ENCODE measurements around the gene RTL1. TPM values are rescaled to one million over a fixed set of nuclear protein-coding genes. Genes with fewer than 3 reads are reported as not detected.

The RTL1 gene
- total and polyA plus RNA-seq, 10 of the 15 experiments (the other 5 are each of a cell fraction or from before 2014, with no cell fraction given), result not detected

DNA sequence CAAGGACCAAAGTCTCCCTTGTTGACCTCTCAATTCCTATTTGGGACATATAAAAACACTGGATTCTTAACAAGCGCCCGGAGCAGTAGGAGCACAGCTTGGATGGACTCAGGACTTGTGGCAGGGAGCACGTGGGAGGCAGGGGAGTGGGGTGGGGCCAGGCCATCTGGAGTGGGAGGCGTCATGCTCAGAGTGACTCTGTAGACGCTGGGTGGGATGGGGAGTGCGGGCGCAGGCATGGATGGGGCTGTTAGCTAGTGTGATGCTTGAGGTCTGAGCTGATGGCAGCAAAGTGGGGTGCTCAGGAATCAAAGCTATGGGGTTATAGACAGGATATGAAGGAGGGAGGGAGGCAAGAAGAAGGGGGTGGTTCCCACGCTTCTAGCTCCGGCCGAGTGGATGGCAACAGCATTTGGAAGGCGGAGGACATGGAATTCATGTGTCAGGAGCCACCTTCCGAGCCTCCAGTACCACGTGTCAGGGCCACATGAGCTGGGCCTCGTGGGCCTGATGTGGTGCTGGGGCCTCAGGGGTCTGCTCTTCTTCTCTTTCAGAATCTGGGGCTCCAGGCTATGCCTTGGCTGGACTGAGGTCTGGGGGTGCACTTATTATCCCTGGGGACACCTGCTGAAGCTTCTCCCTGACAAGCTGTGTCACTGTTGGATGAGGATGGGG lies 51.4 kb downstream of the RTL1 start:
- RAD21 ChIA-PET (ENCODE audit: unreplicated experiment), result interaction anchor here (1.2 kb wide), 1 partner anchor 383 kb away, joined by 4 read pairs; no protein-coding TSS in a partner anchor
- SMC1A ChIA-PET (ENCODE audit: uncharacterized antibody, unreplicated experiment), result no interaction called here
- WGBS (ENCODE audit: insufficient coverage, insufficient replicate concordance, low lambda C conversion rate, missing lambda C conversion rate), result 36% methylated on average over 10 of the region's 14 CpGs
- no peak overlapping the region for H3K27ac ChIP-seq (ENCODE audit: control insufficient read depth, insufficient read depth)
- no peak overlapping the region for H3K9ac ChIP-seq (ENCODE audit: control insufficient read depth, insufficient read depth, low read length)
- CTCF ChIA-PET, result interaction anchor here (0.7 to 3.1 kb wide), 4 partner anchors 9 to 87 kb away, joined by 3 to 11 read pairs (median 3); no protein-coding TSS in a partner anchor
- POLR2A ChIA-PET, result no interaction called here
- ATAC-seq (no peak), FAIRE-seq (no peak), DNase-seq (ENCODE audit: low read depth, low spot score) (no peak)
- no peaks in the 10 kb centered on the region for H3K9me3 ChIP-seq (replicated peaks; ENCODE audit: control insufficient read depth, insufficient read depth, low read length)
- no peaks in the 10 kb centered on the region for H3K4me1 ChIP-seq (ENCODE audit: control insufficient read depth, insufficient read depth, low read length)
- no peak overlapping the region for H2AFZ ChIP-seq (ENCODE audit: control insufficient read depth, low read depth, low read length)
- no TSS peak for BruUV-seq (replicated peaks)
- no peak overlapping the region for H3K4me2 ChIP-seq (ENCODE audit: control insufficient read depth, insufficient read depth)
- no peaks in the 10 kb centered on the region for H3K79me2 ChIP-seq (ENCODE audit: control insufficient read depth, insufficient read depth, low read length)
- in situ Hi-C loops (cut with MboI) (loop anchor here (5.0 kb wide), 1 partner anchor 780 kb away; no protein-coding TSS in a partner anchor), intact Hi-C loops (cut with micrococcal nuclease; ENCODE audit: unreplicated experiment) (loop anchor here (1.0 to 10.0 kb wide), 2 partner anchors 383 to 776 kb away; no protein-coding TSS in a partner anchor)
- TF ChIP-seq, protein P1, sequence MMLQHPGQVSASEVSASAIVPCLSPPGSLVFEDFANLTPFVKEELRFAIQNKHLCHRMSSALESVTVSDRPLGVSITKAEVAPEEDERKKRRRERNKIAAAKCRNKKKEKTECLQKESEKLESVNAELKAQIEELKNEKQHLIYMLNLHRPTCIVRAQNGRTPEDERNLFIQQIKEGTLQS (IDR thresholded peaks at IDR 0.05; ENCODE audit: borderline replicate concordance, extremely low read depth, low read depth, low read length), result no peak
- H3K4me3 ChIP-seq, result no peak overlapping the region
- H3K27me3 ChIP-seq (replicated peaks in 1 of 2; ENCODE audit: control insufficient read depth in 2 of 2, insufficient read depth in 2 of 2, low read length in 1 of 2), result no peaks in the 10 kb centered on the region
- H4K20me1 ChIP-seq (ENCODE audit: control insufficient read depth, insufficient read depth), result no peaks in the 10 kb centered on the region
- H3K36me3 ChIP-seq (ENCODE audit: control insufficient read depth in 2 of 2, insufficient read depth in 2 of 2, low read length in 1 of 2), result no peaks in the 10 kb centered on the region

DNA sequence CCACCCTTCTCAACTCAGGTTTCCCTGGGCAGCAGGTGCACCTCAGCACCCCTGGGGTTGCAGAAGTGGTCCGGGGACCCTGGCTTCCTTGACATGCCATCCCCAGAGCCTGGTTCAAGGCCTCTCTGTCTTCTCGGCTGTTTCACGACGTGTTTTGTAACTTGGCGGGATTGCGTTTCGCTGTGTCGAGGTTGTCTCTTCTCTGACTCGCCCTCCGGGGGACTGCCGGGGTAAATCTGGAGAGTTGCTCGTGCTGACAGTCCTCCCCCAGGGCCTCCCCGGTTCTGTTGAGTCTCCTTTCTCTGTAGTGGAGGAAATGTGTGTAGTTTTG lies 52.0 kb downstream of the RTL1 start:
- H2AFZ ChIP-seq (ENCODE audit: control insufficient read depth, low read depth, low read length), result no peak overlapping the region
- no peak overlapping the region for H3K9ac ChIP-seq (ENCODE audit: control insufficient read depth, insufficient read depth, low read length)
- DNase-seq (ENCODE audit: low read depth, low spot score) (no peak), FAIRE-seq (no peak), ATAC-seq (no peak)
- POLR2A ChIA-PET, result no interaction called here
- RAD21 ChIA-PET (ENCODE audit: unreplicated experiment), result interaction anchor here (1.2 kb wide), 1 partner anchor 383 kb away, joined by 4 read pairs; no protein-coding TSS in a partner anchor
- no TSS peak for BruUV-seq (replicated peaks)
- H3K4me2 ChIP-seq (ENCODE audit: control insufficient read depth, insufficient read depth), result no peak overlapping the region
- no peak overlapping the region for H3K27ac ChIP-seq (ENCODE audit: control insufficient read depth, insufficient read depth)
- in situ Hi-C loops (cut with MboI) (loop anchor here (5.0 kb wide), 1 partner anchor 781 kb away; no protein-coding TSS in a partner anchor), intact Hi-C loops (cut with micrococcal nuclease; ENCODE audit: unreplicated experiment) (loop anchor here (1.0 to 10.0 kb wide), 2 partner anchors 383 to 777 kb away; no protein-coding TSS in a partner anchor)
- WGBS (ENCODE audit: insufficient coverage, insufficient replicate concordance, low lambda C conversion rate, missing lambda C conversion rate), result 57% methylated on average over 13 of the region's 13 CpGs
- H3K27me3 ChIP-seq (replicated peaks in 1 of 2; ENCODE audit: control insufficient read depth in 2 of 2, insufficient read depth in 2 of 2, low read length in 1 of 2), result no peaks in the 10 kb centered on the region
- no peak overlapping the region for H3K4me3 ChIP-seq
- H3K4me1 ChIP-seq (ENCODE audit: control insufficient read depth, insufficient read depth, low read length), result no peaks in the 10 kb centered on the region
- CTCF ChIA-PET, result interaction anchor here (1.0 to 3.1 kb wide), 6 partner anchors 9 to 772 kb away, joined by 3 to 11 read pairs (median 3); no protein-coding TSS in a partner anchor
- H4K20me1 ChIP-seq (ENCODE audit: control insufficient read depth, insufficient read depth), result no peaks in the 10 kb centered on the region
- SMC1A ChIA-PET (ENCODE audit: uncharacterized antibody, unreplicated experiment), result no interaction called here
- H3K79me2 ChIP-seq (ENCODE audit: control insufficient read depth, insufficient read depth, low read length), result no peaks in the 10 kb centered on the region
- no peaks in the 10 kb centered on the region for H3K36me3 ChIP-seq (ENCODE audit: control insufficient read depth in 2 of 2, insufficient read depth in 2 of 2, low read length in 1 of 2)
- H3K9me3 ChIP-seq (replicated peaks; ENCODE audit: control insufficient read depth, insufficient read depth, low read length), result no peaks in the 10 kb centered on the region
- no peak for TF ChIP-seq RUNX3 (IDR thresholded peaks at IDR 0.05; ENCODE audit: low read length)
- no peak for TF ChIP-seq HDGF (IDR thresholded peaks at IDR 0.05)
- TF ChIP-seq E4F1 (IDR thresholded peaks at IDR 0.05; ENCODE audit: borderline replicate concordance, partially characterized antibody), result no peak
- TF ChIP-seq MEF2B (IDR thresholded peaks at IDR 0.05; ENCODE audit: partially characterized antibody, poor library complexity, severe bottlenecking), result no peak
- no peak for TF ChIP-seq BHLHE40 (IDR thresholded peaks at IDR 0.05; ENCODE audit: borderline replicate concordance in 1 of 2, low read depth in 2 of 2, low read length in 1 of 2)
- no peak for TF ChIP-seq PAX5 (IDR thresholded peaks at IDR 0.05; ENCODE audit: borderline replicate concordance, low read depth, low read length)
- TF ChIP-seq, protein P2, sequence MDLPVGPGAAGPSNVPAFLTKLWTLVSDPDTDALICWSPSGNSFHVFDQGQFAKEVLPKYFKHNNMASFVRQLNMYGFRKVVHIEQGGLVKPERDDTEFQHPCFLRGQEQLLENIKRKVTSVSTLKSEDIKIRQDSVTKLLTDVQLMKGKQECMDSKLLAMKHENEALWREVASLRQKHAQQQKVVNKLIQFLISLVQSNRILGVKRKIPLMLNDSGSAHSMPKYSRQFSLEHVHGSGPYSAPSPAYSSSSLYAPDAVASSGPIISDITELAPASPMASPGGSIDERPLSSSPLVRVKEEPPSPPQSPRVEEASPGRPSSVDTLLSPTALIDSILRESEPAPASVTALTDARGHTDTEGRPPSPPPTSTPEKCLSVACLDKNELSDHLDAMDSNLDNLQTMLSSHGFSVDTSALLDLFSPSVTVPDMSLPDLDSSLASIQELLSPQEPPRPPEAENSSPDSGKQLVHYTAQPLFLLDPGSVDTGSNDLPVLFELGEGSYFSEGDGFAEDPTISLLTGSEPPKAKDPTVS (IDR thresholded peaks at IDR 0.05; ENCODE audit: low read depth, low read length), result no peak
- no peak for TF ChIP-seq POLR2A (IDR thresholded peaks at IDR 0.05; ENCODE audit: low read depth, low read length)
- TF ChIP-seq ZNF622 (IDR thresholded peaks at IDR 0.05), result no peak

Data from GM12878 (cell line).